Erythroblast (primary cell): Measurements from ENCODE around the gene KRABD2.

Experiments
- GATA1 ChIP-seq: IDR thresholded peaks from 2 replicates; pipeline ENCODE4 v1.6.1; 2011; ENCODE audit warnings: low read depth, mild to moderate bottlenecking, control low read depth, low read length, moderate library complexity
- POLR2A ChIP-seq: IDR thresholded peaks from 2 replicates; pipeline ENCODE4 v1.6.1; 2011; ENCODE audit warnings: mild to moderate bottlenecking, low read length

DNA sequence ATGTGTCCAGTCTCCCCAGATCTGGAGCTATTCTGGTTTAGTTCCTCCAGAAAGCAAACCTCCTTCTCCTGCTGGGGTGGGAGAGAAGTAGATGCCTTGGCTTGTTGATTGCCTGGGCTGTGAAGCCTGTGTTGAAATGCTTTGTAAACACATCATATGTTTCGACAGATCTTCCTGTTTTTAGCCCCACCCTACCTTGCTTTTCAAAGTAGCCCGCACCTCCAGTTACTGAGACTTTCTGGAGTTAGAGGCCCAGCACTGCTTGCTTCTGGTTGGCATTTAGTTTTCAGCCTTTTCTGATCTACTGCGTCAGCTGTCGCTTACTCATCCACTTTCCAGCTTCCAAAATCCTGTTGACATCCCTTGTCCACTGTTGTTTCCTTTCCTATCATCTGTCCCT lies 41.3 kb upstream of the KRABD2 start:
- TF ChIP-seq POLR2A (no peak), GATA1 (no peak)
